Endothelial cell of umbilical vein (primary cell): ENCODE data around the gene HSPA12A. TPM values are rescaled to one million over a fixed set of nuclear protein-coding genes. Genes with fewer than 3 reads are reported as not detected.

Source experiments
- BruUV-seq: library from RNA; stranded (reverse); fragments of 400-500 nt; replicated peaks from 2 replicates; lab custom pipeline; 2021; lab: Mats Ljungman, UMichigan
- CTCF ChIA-PET: fragments of 300-600, 350-600 bp; sonication (Branson Sonifier 250); formaldehyde crosslinking; loops from one replicate; lab custom pipeline; 2021; ENCODE audit warnings: antibody characterized with exemption, inconsistent platforms; lab: Charles Lee
- POLR2A ChIA-PET: fragments of 300-600, 350-600 bp; sonication (Branson Sonifier 250); formaldehyde crosslinking; loops from one replicate; lab custom pipeline; 2021; ENCODE audit warnings: antibody characterized with exemption, inconsistent platforms; lab: Charles Lee
- DNase-seq: peaks from one replicate; pipeline ENCODE4 v3.0.0-alpha.2; 2011; ENCODE audit warnings: low read depth, low spot score
- FAIRE-seq: peaks from 2 replicates; lab custom pipeline; 2011; peaks lifted over from hg19 to GRCh38; lab: Jason Lieb, UNC
- H2AFZ ChIP-seq: 2 replicates; pipeline ENCODE4 v1.6.0; 2012; ENCODE audit warnings: low read depth, low read length, control low read depth, inconsistent platforms
- H3K27ac ChIP-seq: 2 replicates; pipeline ENCODE4 v1.5.1; 2011; ENCODE audit warnings: low read depth, mild to moderate bottlenecking, control low read depth, low read length, moderate library complexity; ENCODE audit not compliant: insufficient read depth
- H3K27me3 ChIP-seq, 2 experiments: 2 replicates each; pipeline versions ENCODE4 v1.6.0 to v1.6.1; 2011; ENCODE audit warnings: low read length in 2 of 2, mixed read lengths in 1 of 2; ENCODE audit not compliant: control insufficient read depth in 2 of 2, insufficient read depth in 2 of 2
- H3K36me3 ChIP-seq, 2 experiments: 2 replicates in 1 of 2; 3 replicates in 1 of 2; pipeline ENCODE4 v1.5.1; 2011; ENCODE audit warnings: low read length in 2 of 2, mild to moderate bottlenecking in 1 of 2, moderate library complexity in 1 of 2; ENCODE audit not compliant: control insufficient read depth in 2 of 2, insufficient read depth in 2 of 2; ENCODE audit errors: extremely low read depth in 1 of 2
- H3K4me1 ChIP-seq: 3 replicates; pipeline ENCODE4 v1.5.1; 2011; ENCODE audit warnings: mild to moderate bottlenecking, low read length; ENCODE audit not compliant: control insufficient read depth, insufficient read depth; ENCODE audit errors: extremely low read depth
- H3K4me2 ChIP-seq: 2 replicates; pipeline ENCODE4 v1.6.1; 2011; ENCODE audit warnings: low read length, control low read depth, mixed read lengths; ENCODE audit not compliant: insufficient read depth
- H3K4me3 ChIP-seq, 3 experiments: fragments of 200-600 bp in 1 of 3; sonication (generic), shearing (Covaris generic) in 1 of 3; replicated peaks in 1 of 3; 2 replicates each; pipeline ENCODE4 v1.5.1; 2011 to 2016; ENCODE audit warnings: control low read depth in 3 of 3, low read length in 3 of 3, mild to moderate bottlenecking in 2 of 3, inconsistent platforms in 1 of 3, low read depth in 1 of 3, moderate library complexity in 1 of 3; ENCODE audit not compliant: insufficient read depth in 1 of 3
- H3K79me2 ChIP-seq: 2 replicates; pipeline ENCODE4 v1.6.0; 2012; ENCODE audit warnings: low read length, inconsistent platforms; ENCODE audit not compliant: control insufficient read depth, insufficient read depth
- H3K9ac ChIP-seq: replicated peaks from 2 replicates; pipeline ENCODE3; 2011; ENCODE audit warnings: low read length, control low read depth; ENCODE audit not compliant: insufficient read depth; ENCODE audit errors: extremely low read depth
- H3K9me1 ChIP-seq: replicated peaks from 3 replicates; pipeline ENCODE4 v1.6.0; 2011; ENCODE audit warnings: mild to moderate bottlenecking, low read length; ENCODE audit not compliant: control insufficient read depth, insufficient read depth; ENCODE audit errors: extremely low read depth
- H3K9me3 ChIP-seq: replicated peaks from 2 replicates; pipeline ENCODE4 v1.5.1; 2012; ENCODE audit warnings: low read length, inconsistent platforms; ENCODE audit not compliant: control insufficient read depth, insufficient read depth
- H4K20me1 ChIP-seq: replicated peaks from 2 replicates; pipeline ENCODE3; 2011; ENCODE audit warnings: mild to moderate bottlenecking, low read length; ENCODE audit not compliant: control insufficient read depth, insufficient read depth; ENCODE audit errors: extremely low read depth
- CTCF ChIP-seq, 2 donors: IDR thresholded peaks; 1 replicate in 1 of 2; 2 replicates in 1 of 2; pipeline ENCODE4 v1.5.1; 2011; ENCODE audit warnings: low read length in 2 of 2, mild to moderate bottlenecking in 2 of 2, moderate library complexity in 2 of 2, control low read depth in 1 of 2, inconsistent platforms in 1 of 2, low read depth in 1 of 2; ENCODE audit not compliant: insufficient read depth in 1 of 2; ENCODE audit errors: extremely low read depth in 1 of 2
- EZH2 ChIP-seq: IDR thresholded peaks from 2 replicates; pipeline ENCODE4 v1.6.1; 2012; ENCODE audit warnings: borderline replicate concordance, low read depth, mild to moderate bottlenecking, moderate library complexity, low read length, inconsistent platforms; ENCODE audit not compliant: severe bottlenecking
- FOS ChIP-seq: IDR thresholded peaks from 2 replicates; pipeline ENCODE4 v1.6.1; 2011; ENCODE audit warnings: mild to moderate bottlenecking, low read length, moderate library complexity, borderline replicate concordance; ENCODE audit not compliant: insufficient read depth
- GATA2 ChIP-seq: IDR thresholded peaks from 2 replicates; pipeline ENCODE4 v1.7.0; 2011; ENCODE audit warnings: low read depth, mild to moderate bottlenecking, moderate library complexity, mixed read lengths, low read length; ENCODE audit not compliant: insufficient read length, insufficient read depth
- JUN ChIP-seq: IDR thresholded peaks from 2 replicates; pipeline ENCODE4 v1.6.1; 2011; ENCODE audit warnings: borderline replicate concordance, low read depth; ENCODE audit not compliant: insufficient read length, insufficient read depth
- MAX ChIP-seq: IDR thresholded peaks from 2 replicates; pipeline ENCODE4 v1.6.1; 2011; ENCODE audit not compliant: insufficient read depth, insufficient read length
- MYC ChIP-seq: IDR thresholded peaks from one replicate; pipeline ENCODE4 v1.6.1; 2011; ENCODE audit warnings: mild to moderate bottlenecking, low read depth, low read length
- POLR2A ChIP-seq: IDR thresholded peaks from 2 replicates; pipeline ENCODE4 v1.6.1; 2012; ENCODE audit warnings: low read depth, mild to moderate bottlenecking, control low read depth, low read length
- POLR2AphosphoS5 ChIP-seq: IDR thresholded peaks from 2 replicates; pipeline ENCODE4 v1.6.1; 2012; ENCODE audit warnings: low read depth, mild to moderate bottlenecking, control low read depth, low read length, moderate library complexity; ENCODE audit not compliant: insufficient read depth
- dilution Hi-C: fragments of 300-500 bp; cut with MboI; formaldehyde crosslinking; loops from one replicate; pipeline ENCODE4 v1.15.0; 2019; ENCODE audit warnings: low sequenced_read_pairs; ENCODE audit not compliant: extremely low pct_ligation_motif_present
- intact Hi-C: fragments of 100-400 bp; cut with micrococcal nuclease; formaldehyde crosslinking; loops from one replicate; pipeline ENCODE4 v1.10.0; 2022
- polyA plus RNA-seq, 4 experiments: library from polyadenylated mRNA; depleted of rRNA in 3 of 4; stranded (reverse) in 3 of 4; unstranded in 1 of 4; fragments of >200 nt; gene quantifications; 2 replicates each; pipeline versions ENCODE4 v1.2.1 to v1.2.3, GENCODE V29; 2011 to 2012; ENCODE audit warnings: missing spikeins in 1 of 4
- total RNA-seq: library from RNA; stranded (reverse); gene quantifications from 2 replicates; pipeline ENCODE4 v1.2.3, GENCODE V29; 2021

HSPA12A gene
- total and polyA plus RNA-seq, 2 donors (not counting 3 experiments of a cell fraction or from before 2014, with no cell fraction given): 0.22 to 0.29 TPM

- Histone ChIP-seq H3K4me2 (no peak overlapping the region), H3K4me3 (no peak overlapping the region), H3K9me3 (no peaks in the 10 kb centered on the region), H3K27me3 (no peaks in the 10 kb centered on the region), H4K20me1 (no peaks in the 10 kb centered on the region), H3K27ac (no peak overlapping the region), H3K4me1 (no peaks in the 10 kb centered on the region), H3K79me2 (no peaks in the 10 kb centered on the region), H3K36me3 (no peaks in the 10 kb centered on the region), H2AFZ (no peak overlapping the region), H3K9me1 (no peaks in the 10 kb centered on the region), H3K9ac (no peak overlapping the region)
- TF ChIP-seq CTCF (IDR thresholded peaks at IDR 0.05; ENCODE audit: extremely low read depth in 1 of 2, insufficient read depth in 1 of 2, low read depth in 1 of 2, low read length in 2 of 2) (no peak), FOS (no peak), POLR2AphosphoS5 (no peak), JUN (no peak), MYC (no peak), EZH2 (no peak), POLR2A (no peak), GATA2 (no peak), MAX (no peak)
- FAIRE-seq (no peak), DNase-seq (no peak)
- no TSS peak for BruUV-seq
- dilution Hi-C loops: no loop called here
- CTCF ChIA-PET: no interaction called here
- POLR2A ChIA-PET: no interaction called here
- intact Hi-C loops: no loop called here
Measured at GRCh38 chr10:116730464-116731260, 11.7 kb downstream of the HSPA12A start.
